Psoas muscle (tissue), 8 donors: Measurements from ENCODE around the gene MYO1D. TPM values are rescaled to one million over a fixed set of nuclear protein-coding genes. Genes with fewer than 3 reads are reported as not detected.

Experiments used
- ATAC-seq, 4 donors: fragments of 200-7000 bp; cut with Tn5 transposase; one replicate each; pipeline ENCODE4 v1.9.1; 2020; ENCODE audit warnings: moderate library complexity in 3 of 4, mild to moderate bottlenecking in 2 of 4
- DNase-seq, 2 donors: peaks; one replicate each; pipeline ENCODE4 v3.0.0-alpha.2; 2020
- H3K27ac ChIP-seq: fragments of 200-600 bp; one replicate; pipeline ENCODE4 v1.8.0; 2022
- H3K27me3 ChIP-seq, 3 donors: fragments of 200-600 bp in 1 of 3; one replicate each; pipeline versions ENCODE4 v1.6.1 to v1.8.0; 2013 to 2022; ENCODE audit warnings: low read length in 2 of 3, mild to moderate bottlenecking in 2 of 3, moderate library complexity in 1 of 3; ENCODE audit not compliant: insufficient read depth in 3 of 3
- H3K36me3 ChIP-seq, 2 donors: fragments of 200-600 bp in 1 of 2; one replicate each; pipeline versions ENCODE4 v1.6.1 to v1.8.0; 2013 to 2022; ENCODE audit warnings: low read depth in 1 of 2, mild to moderate bottlenecking in 1 of 2, moderate library complexity in 1 of 2; ENCODE audit not compliant: insufficient read depth in 1 of 2
- H3K4me1 ChIP-seq: fragments of 200-600 bp; one replicate; pipeline ENCODE4 v1.8.0; 2022
- H3K4me3 ChIP-seq: fragments of 200-600 bp; one replicate; pipeline ENCODE4 v1.8.0; 2022; ENCODE audit warnings: mild to moderate bottlenecking
- H3K9me3 ChIP-seq: fragments of 200-600 bp; one replicate; pipeline ENCODE4 v1.8.0; 2022
- WGBS, 3 donors: extraction: QIAGEN DNeasy Blood & Tissue Kit; methylation state at CpG; one replicate each; pipeline versions ENCODE4 v1.1.6 to v1.1.7; 2013; 5-methylcytosine and 5-hydroxymethylcytosine counted together
- intact Hi-C, 2 donors: fragments of 100-400 bp; cut with DNase I; formaldehyde crosslinking; loops; one replicate each; pipeline versions ENCODE4 v1.11.0 to v1.14.2; 2022
- polyA plus RNA-seq, 3 donors: library from polyadenylated mRNA; stranded (reverse); fragments of 200-250 nt; gene quantifications; one replicate each; pipeline ENCODE4 v1.2.3, GENCODE V29; 2013
- total RNA-seq, 4 donors: library from RNA; stranded (reverse); fragmentation: NEBNext Ultra II Directional in 2 of 4; extraction: Animal tissue kit (Norgen Biotek cat#: 25700) in 2 of 4; gene quantifications; one replicate each; pipeline versions ENCODE4 v1.2.1 to v1.2.4, GENCODE V29; 2021 to 2023
- TF ChIP-seq, protein P1 (sequence below): fragments of 200-600 bp; IDR thresholded peaks from one replicate; pipeline ENCODE4 v1.8.0; 2022; ENCODE audit warnings: antibody characterized with exemption
- donor health status: healthy with polysubstance abuse.
- donor health status: DM: no; HTN: no; CAD: no; lungs with moderate emphysema.
- donor health status: Bipolar disorder and iron deficiency.
- donor health status: healthy.
- donor health status: DM: yes; HTN: yes; CAD: no.
- donor health status: DM: no; HTN: no; CAD: no.
- donor health status: DM: no; HTN: no; CAD: no.
- donor health status: DM: yes; HTN: yes; CAD: no.

MYO1D gene
- total and polyA plus RNA-seq, 7 donors = 1.8 to 5.9 (median 4.1) TPM

DNA sequence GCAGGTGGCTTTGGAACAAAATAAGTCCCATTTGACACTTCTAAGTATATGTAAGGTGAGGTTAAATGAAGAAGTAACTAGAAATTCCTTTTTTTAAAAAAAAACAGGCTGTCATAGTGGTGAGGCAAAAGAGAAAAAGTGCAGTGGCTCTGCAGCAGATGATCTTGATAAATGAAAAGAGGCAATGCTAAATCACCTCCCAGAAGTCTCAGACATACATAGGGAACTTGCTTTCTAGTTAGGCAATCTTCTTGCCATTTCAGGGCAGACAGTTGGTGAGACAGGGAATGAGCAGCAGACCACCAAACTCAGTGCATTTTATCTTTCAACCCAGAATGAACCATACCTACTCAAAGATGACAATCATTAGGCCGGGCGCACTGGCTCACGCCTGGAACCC, 90.8 kb downstream of the MYO1D start:
- DNase-seq (no peak), ATAC-seq (no peak)
- Histone ChIP-seq H3K27ac (no peak overlapping the region), H3K9me3 (no peaks in the 10 kb centered on the region), H3K4me1 (no peaks in the 10 kb centered on the region), H3K4me3 (no peak overlapping the region), H3K27me3 (no peaks in the 10 kb centered on the region), H3K36me3 (no peaks in the 10 kb centered on the region)
- WGBS, 3 donors = 96 to 98% (median 97%) methylated on average over 3 of the region's 3 CpGs
- intact Hi-C loops = no loop called here
- TF ChIP-seq, protein P1, sequence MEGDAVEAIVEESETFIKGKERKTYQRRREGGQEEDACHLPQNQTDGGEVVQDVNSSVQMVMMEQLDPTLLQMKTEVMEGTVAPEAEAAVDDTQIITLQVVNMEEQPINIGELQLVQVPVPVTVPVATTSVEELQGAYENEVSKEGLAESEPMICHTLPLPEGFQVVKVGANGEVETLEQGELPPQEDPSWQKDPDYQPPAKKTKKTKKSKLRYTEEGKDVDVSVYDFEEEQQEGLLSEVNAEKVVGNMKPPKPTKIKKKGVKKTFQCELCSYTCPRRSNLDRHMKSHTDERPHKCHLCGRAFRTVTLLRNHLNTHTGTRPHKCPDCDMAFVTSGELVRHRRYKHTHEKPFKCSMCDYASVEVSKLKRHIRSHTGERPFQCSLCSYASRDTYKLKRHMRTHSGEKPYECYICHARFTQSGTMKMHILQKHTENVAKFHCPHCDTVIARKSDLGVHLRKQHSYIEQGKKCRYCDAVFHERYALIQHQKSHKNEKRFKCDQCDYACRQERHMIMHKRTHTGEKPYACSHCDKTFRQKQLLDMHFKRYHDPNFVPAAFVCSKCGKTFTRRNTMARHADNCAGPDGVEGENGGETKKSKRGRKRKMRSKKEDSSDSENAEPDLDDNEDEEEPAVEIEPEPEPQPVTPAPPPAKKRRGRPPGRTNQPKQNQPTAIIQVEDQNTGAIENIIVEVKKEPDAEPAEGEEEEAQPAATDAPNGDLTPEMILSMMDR = no peak

DNA sequence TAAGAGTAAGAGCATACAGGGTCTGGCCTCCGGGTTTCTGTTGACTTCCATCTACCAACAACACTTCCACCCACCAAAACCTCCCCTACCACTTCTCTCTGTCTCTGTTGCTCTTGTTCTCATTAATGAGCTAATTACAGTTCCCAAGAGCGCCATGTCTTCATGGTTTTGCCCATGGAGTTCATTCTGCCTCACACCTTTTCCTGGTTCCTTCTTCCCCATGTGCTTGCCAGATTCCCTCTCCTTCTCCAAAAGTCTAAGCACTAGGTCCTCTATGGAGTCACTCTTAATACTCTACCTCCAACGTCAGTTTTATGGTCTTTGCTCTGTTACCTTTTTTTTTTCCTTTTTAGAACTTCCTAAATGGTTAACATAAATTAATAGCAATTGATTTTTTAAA, 92.8 kb downstream of the MYO1D start:
- 77 to 83% (median 79%) methylated on average over 3 of the region's 3 CpGs for WGBS, 3 donors
- Histone ChIP-seq H3K36me3 (no peaks in the 10 kb centered on the region), H3K27ac (no peak overlapping the region), H3K9me3 (no peaks in the 10 kb centered on the region), H3K4me3 (no peak overlapping the region), H3K27me3 (no peaks in the 10 kb centered on the region), H3K4me1 (no peaks in the 10 kb centered on the region)
- intact Hi-C loops = loop anchor here (2.0 to 5.0 kb wide), 6 partner anchors 93 to 968 kb away; partner anchors contain the start of gene MYO1D (in 2 of the 2)
- TF ChIP-seq, protein P1 = no peak
- DNase-seq (no peak), ATAC-seq (no peak)

DNA sequence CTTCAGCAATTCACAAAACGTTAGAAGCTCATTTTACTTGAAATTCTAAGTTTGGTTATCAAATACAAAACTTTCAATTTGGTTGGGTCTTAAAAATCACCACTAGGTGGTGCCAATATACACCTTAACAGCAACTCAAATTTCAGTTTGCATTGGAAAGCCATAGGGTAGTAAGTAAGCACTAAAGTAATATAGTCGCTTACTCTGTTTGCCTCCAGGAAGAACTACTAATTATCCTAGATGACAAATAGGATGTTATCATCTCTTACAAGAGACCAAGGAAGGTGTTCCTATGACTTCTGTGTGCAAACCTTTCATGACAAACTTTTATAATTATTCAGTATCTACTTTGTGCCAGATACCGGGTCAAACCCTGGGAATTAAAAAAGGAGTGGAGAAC, 93.3 kb downstream of the MYO1D start:
- H3K9me3 ChIP-seq = no peaks in the 10 kb centered on the region
- intact Hi-C loops = loop anchor here (2.0 to 5.0 kb wide), 6 partner anchors 93 to 969 kb away; partner anchors contain the start of gene MYO1D (in 2 of the 2)
- H3K27ac ChIP-seq = no peak overlapping the region
- no peaks in the 10 kb centered on the region for H3K36me3 ChIP-seq
- TF ChIP-seq, protein P1 = peak; percentile 80
- ATAC-seq (peak in 3 of 4 donors; percentile 49 to 73 (median 52)), DNase-seq (no peak)
- H3K4me1 ChIP-seq = no peaks in the 10 kb centered on the region
- WGBS, 3 donors = 5 to 30% (median 6%) methylated on average over 3 of the region's 3 CpGs
- H3K27me3 ChIP-seq = no peaks in the 10 kb centered on the region
- no peak overlapping the region for H3K4me3 ChIP-seq

DNA sequence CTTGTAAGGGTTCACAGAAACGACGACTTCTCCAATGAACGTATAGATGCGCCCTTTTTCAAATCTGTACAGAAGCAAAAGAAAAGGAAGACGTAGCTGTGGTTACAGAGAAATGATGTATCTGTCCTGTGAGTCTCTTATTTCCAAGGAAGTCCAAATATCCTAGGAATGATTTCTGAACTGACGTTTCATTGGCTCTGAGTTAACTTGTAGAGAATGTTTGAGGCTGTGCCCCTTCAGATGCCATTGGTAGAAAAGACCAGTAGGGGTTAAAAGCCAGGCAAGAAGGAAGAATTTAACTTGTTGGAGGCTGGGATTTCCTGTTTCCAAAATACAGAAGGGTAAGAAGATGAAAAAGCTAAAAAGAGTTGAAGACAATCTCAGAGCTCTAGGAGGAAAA, 96.2 kb downstream of the MYO1D start:
- Histone ChIP-seq H3K27me3 (no peaks in the 10 kb centered on the region), H3K36me3 (no peaks in the 10 kb centered on the region), H3K4me1 (no peaks in the 10 kb centered on the region), H3K9me3 (no peaks in the 10 kb centered on the region), H3K27ac (no peak overlapping the region), H3K4me3 (no peak overlapping the region)
- 75 to 80% (median 77%) methylated on average over 6 of the region's 6 CpGs for WGBS, 3 donors
- TF ChIP-seq, protein P1 = no peak
- ATAC-seq (no peak), DNase-seq (no peak)
- intact Hi-C loops = loop anchor here (5.0 kb wide), 4 partner anchors 97 to 972 kb away; partner anchors contain the start of gene MYO1D (in 1 of the 2)

DNA sequence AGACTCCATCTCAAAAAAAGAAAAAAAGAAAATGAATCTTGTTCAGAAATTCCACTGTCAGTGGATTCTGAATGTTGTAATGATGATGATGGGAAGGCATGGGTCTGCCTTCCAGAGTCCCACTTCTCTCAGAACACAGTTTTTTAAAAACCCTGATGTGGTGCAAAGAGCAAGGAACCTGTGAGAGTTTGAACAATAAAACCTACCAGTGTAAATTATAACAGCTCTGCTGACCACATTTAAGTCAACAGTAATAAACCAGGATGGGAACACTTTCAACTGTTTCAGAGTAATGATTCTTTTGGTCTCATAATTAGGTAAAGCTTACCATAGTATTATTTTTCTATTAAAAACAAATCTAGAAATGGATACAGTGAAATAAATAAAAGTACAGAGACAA, 99.0 kb downstream of the MYO1D start:
- Histone ChIP-seq H3K27ac (no peak overlapping the region), H3K27me3 (no peaks in the 10 kb centered on the region), H3K9me3 (no peaks in the 10 kb centered on the region), H3K4me3 (no peak overlapping the region), H3K36me3 (no peaks in the 10 kb centered on the region), H3K4me1 (no peaks in the 10 kb centered on the region)
- no peak for ATAC-seq
- TF ChIP-seq, protein P1 = no peak
- intact Hi-C loops = no loop called here
- DNase-seq = no peak
